Activated T-cell treated with anti-CD3 and anti-CD28 coated beads, Interleukin-2, amount 50 U/mL, for 24 hours (primary cell): ENCODE results near the gene COL16A1.

Experiments
- DNase-seq: peaks from one replicate; pipeline ENCODE4 v3.0.0-alpha.2; 2020
- H3K27ac Mint-ChIP-seq: 2 replicates; pipeline ENCODE4 v1.8.0; 2020; ENCODE audit warnings: mild to moderate bottlenecking, mixed read lengths
- H3K27me3 Mint-ChIP-seq: 2 replicates; pipeline ENCODE4 v1.8.0; 2020; ENCODE audit warnings: mixed read lengths
- H3K36me3 Mint-ChIP-seq: 2 replicates; pipeline ENCODE4 v1.8.0; 2020; ENCODE audit warnings: low read depth, mixed read lengths
- H3K4me1 Mint-ChIP-seq: 2 replicates; pipeline ENCODE4 v1.8.0; 2020; ENCODE audit warnings: low read depth, mixed read lengths
- H3K4me3 Mint-ChIP-seq: 2 replicates; pipeline ENCODE4 v1.8.0; 2020; ENCODE audit warnings: mild to moderate bottlenecking, moderate library complexity, mixed read lengths
- H3K9me3 Mint-ChIP-seq: 2 replicates; pipeline ENCODE4 v1.8.0; 2020; ENCODE audit warnings: mixed read lengths

The COL16A1 gene

GRCh38 chr1:31637915-31638673 is 65.7 kb downstream of the COL16A1 start:
- no peak for DNase-seq
- no peak overlapping the region for H3K4me3 Mint-ChIP-seq
- H3K9me3 Mint-ChIP-seq = no peaks in the 10 kb centered on the region
- no peaks in the 10 kb centered on the region for H3K27me3 Mint-ChIP-seq
- peaks cover 34% of the 10 kb centered on the region for H3K36me3 Mint-ChIP-seq
- peak overlapping the region; percentile 28 for H3K27ac Mint-ChIP-seq
- H3K4me1 Mint-ChIP-seq = peaks cover 25% of the 10 kb centered on the region

- Mint-ChIP-seq H3K4me1 (peaks cover 16% of the 10 kb centered on the region), H3K27ac (no peak overlapping the region), H3K9me3 (no peaks in the 10 kb centered on the region), H3K36me3 (peaks cover 79% of the 10 kb centered on the region), H3K27me3 (no peaks in the 10 kb centered on the region), H3K4me3 (no peak overlapping the region)
- no peak for DNase-seq
Measured at GRCh38 chr1:31633117-31633516, 70.7 kb downstream of the COL16A1 start.

- no peaks in the 10 kb centered on the region for H3K9me3 Mint-ChIP-seq
- DNase-seq = no peak
- H3K4me3 Mint-ChIP-seq = no peak overlapping the region
- H3K27me3 Mint-ChIP-seq = no peaks in the 10 kb centered on the region
- H3K36me3 Mint-ChIP-seq = peaks cover 82% of the 10 kb centered on the region
- H3K4me1 Mint-ChIP-seq = peaks cover 11% of the 10 kb centered on the region
- H3K27ac Mint-ChIP-seq = peak overlapping the region; percentile 32
Measured at GRCh38 chr1:31632649-31633048, 71.2 kb downstream of the COL16A1 start.

GRCh38 chr1:31628931-31629556 is 74.8 kb downstream of the COL16A1 start:
- peaks cover 3% of the 10 kb centered on the region for H3K4me1 Mint-ChIP-seq
- no peak for DNase-seq
- H3K4me3 Mint-ChIP-seq = no peak overlapping the region
- no peaks in the 10 kb centered on the region for H3K27me3 Mint-ChIP-seq
- no peaks in the 10 kb centered on the region for H3K9me3 Mint-ChIP-seq
- H3K27ac Mint-ChIP-seq = no peak overlapping the region
- peaks cover 86% of the 10 kb centered on the region for H3K36me3 Mint-ChIP-seq

GRCh38 chr1:31627930-31628559 is 75.8 kb downstream of the COL16A1 start:
- H3K4me3 Mint-ChIP-seq = no peak overlapping the region
- peaks cover 3% of the 10 kb centered on the region for H3K4me1 Mint-ChIP-seq
- H3K9me3 Mint-ChIP-seq = no peaks in the 10 kb centered on the region
- no peak overlapping the region for H3K27ac Mint-ChIP-seq
- no peaks in the 10 kb centered on the region for H3K27me3 Mint-ChIP-seq
- no peak for DNase-seq
- peaks cover 85% of the 10 kb centered on the region for H3K36me3 Mint-ChIP-seq

GRCh38 chr1:31627301-31627929 is 76.4 kb downstream of the COL16A1 start:
- Mint-ChIP-seq H3K4me1 (peaks cover 3% of the 10 kb centered on the region), H3K27ac (peak overlapping the region; percentile 30), H3K36me3 (peaks cover 79% of the 10 kb centered on the region), H3K27me3 (no peaks in the 10 kb centered on the region), H3K4me3 (no peak overlapping the region), H3K9me3 (no peaks in the 10 kb centered on the region)
- no peak for DNase-seq

- no peak for DNase-seq
- Mint-ChIP-seq H3K36me3 (peaks cover 70% of the 10 kb centered on the region), H3K27me3 (no peaks in the 10 kb centered on the region), H3K9me3 (no peaks in the 10 kb centered on the region), H3K4me1 (peaks cover 3% of the 10 kb centered on the region), H3K27ac (peak overlapping the region; percentile 30), H3K4me3 (no peak overlapping the region)
Measured at GRCh38 chr1:31626223-31627207, 77.3 kb downstream of the COL16A1 start.

- Mint-ChIP-seq H3K36me3 (peaks cover 62% of the 10 kb centered on the region), H3K4me3 (no peak overlapping the region), H3K4me1 (peaks cover 3% of the 10 kb centered on the region), H3K27ac (peak overlapping the region; percentile 59), H3K9me3 (no peaks in the 10 kb centered on the region), H3K27me3 (no peaks in the 10 kb centered on the region)
- DNase-seq = no peak
Measured at GRCh38 chr1:31625561-31626222, 78.1 kb downstream of the COL16A1 start.

- Mint-ChIP-seq H3K9me3 (no peaks in the 10 kb centered on the region), H3K27me3 (no peaks in the 10 kb centered on the region), H3K4me3 (no peak overlapping the region), H3K27ac (peak overlapping the region; percentile 26), H3K4me1 (peaks cover 3% of the 10 kb centered on the region), H3K36me3 (peaks cover 54% of the 10 kb centered on the region)
- DNase-seq = peak; percentile 25
Measured at GRCh38 chr1:31624731-31625514, 78.9 kb downstream of the COL16A1 start.

- peak overlapping the region; percentile 26 for H3K27ac Mint-ChIP-seq
- DNase-seq = peak; percentile 1
- peaks cover 3% of the 10 kb centered on the region for H3K4me1 Mint-ChIP-seq
- no peaks in the 10 kb centered on the region for H3K9me3 Mint-ChIP-seq
- peaks cover 48% of the 10 kb centered on the region for H3K36me3 Mint-ChIP-seq
- no peak overlapping the region for H3K4me3 Mint-ChIP-seq
- peaks cover 5% of the 10 kb centered on the region for H3K27me3 Mint-ChIP-seq
Measured at GRCh38 chr1:31624309-31624708, 79.5 kb downstream of the COL16A1 start.

- Mint-ChIP-seq H3K4me3 (no peak overlapping the region), H3K27ac (no peak overlapping the region), H3K36me3 (peaks cover 38% of the 10 kb centered on the region), H3K27me3 (peaks cover 15% of the 10 kb centered on the region), H3K9me3 (no peaks in the 10 kb centered on the region), H3K4me1 (peaks cover 5% of the 10 kb centered on the region)
- DNase-seq = no peak
Measured at GRCh38 chr1:31623365-31623764, 80.5 kb downstream of the COL16A1 start.

GRCh38 chr1:31621847-31622730 is 81.7 kb downstream of the COL16A1 start:
- Mint-ChIP-seq H3K4me1 (peaks cover 9% of the 10 kb centered on the region), H3K27me3 (peaks cover 22% of the 10 kb centered on the region), H3K36me3 (peaks cover 26% of the 10 kb centered on the region), H3K9me3 (no peaks in the 10 kb centered on the region), H3K4me3 (no peak overlapping the region), H3K27ac (no peak overlapping the region)
- no peak for DNase-seq
